Neural crest cell (in vitro differentiated cells): ENCODE measurements around the gene RAC2. TPM values are rescaled to one million over a fixed set of nuclear protein-coding genes. Genes with fewer than 3 reads are reported as not detected.
"Not testable (repeated sequence)": the region's sequence is repeated elsewhere in the genome, so short reads cannot be mapped to it uniquely, and the experiment has no call there.

Experiments used
- DNase-seq: peaks from one replicate; pipeline ENCODE4 v3.0.0; 2021; ENCODE audit warnings: low read depth, mixed read lengths, low spot score
- H3K27ac Mint-ChIP-seq: one replicate; pipeline ENCODE4 v1.8.0; 2021; ENCODE audit warnings: mild to moderate bottlenecking, mixed read lengths; ENCODE audit not compliant: unreplicated experiment
- H3K27me3 Mint-ChIP-seq: 2 replicates; pipeline ENCODE4 v1.8.0; 2021; ENCODE audit warnings: low read depth, mild to moderate bottlenecking, mixed read lengths
- H3K36me3 Mint-ChIP-seq: 2 replicates; pipeline ENCODE4 v1.8.0; 2021; ENCODE audit warnings: low read depth, mild to moderate bottlenecking, mixed read lengths
- H3K4me1 Mint-ChIP-seq: 2 replicates; pipeline ENCODE4 v1.8.0; 2021; ENCODE audit warnings: mixed read lengths
- H3K4me3 Mint-ChIP-seq: one replicate; pipeline ENCODE4 v1.8.0; 2021; ENCODE audit warnings: mild to moderate bottlenecking, mixed read lengths
- H3K9me3 Mint-ChIP-seq: 2 replicates; pipeline ENCODE4 v1.8.0; 2021; ENCODE audit warnings: mixed read lengths
- CTCF ChIP-seq: fragments of 200-600 bp; sonication (generic); conservative IDR thresholded peaks from 2 replicates; pipeline ENCODE4 v1.5.0; 2021; ENCODE audit warnings: antibody characterized with exemption, mild to moderate bottlenecking
- total RNA-seq: library from RNA; stranded (reverse); gene quantifications from 2 replicates; pipeline ENCODE4 v1.2.1, GENCODE V29; 2021

The RAC2 gene
- total RNA-seq, 1 donor from 2014 or later, result 0.21 TPM

DNA sequence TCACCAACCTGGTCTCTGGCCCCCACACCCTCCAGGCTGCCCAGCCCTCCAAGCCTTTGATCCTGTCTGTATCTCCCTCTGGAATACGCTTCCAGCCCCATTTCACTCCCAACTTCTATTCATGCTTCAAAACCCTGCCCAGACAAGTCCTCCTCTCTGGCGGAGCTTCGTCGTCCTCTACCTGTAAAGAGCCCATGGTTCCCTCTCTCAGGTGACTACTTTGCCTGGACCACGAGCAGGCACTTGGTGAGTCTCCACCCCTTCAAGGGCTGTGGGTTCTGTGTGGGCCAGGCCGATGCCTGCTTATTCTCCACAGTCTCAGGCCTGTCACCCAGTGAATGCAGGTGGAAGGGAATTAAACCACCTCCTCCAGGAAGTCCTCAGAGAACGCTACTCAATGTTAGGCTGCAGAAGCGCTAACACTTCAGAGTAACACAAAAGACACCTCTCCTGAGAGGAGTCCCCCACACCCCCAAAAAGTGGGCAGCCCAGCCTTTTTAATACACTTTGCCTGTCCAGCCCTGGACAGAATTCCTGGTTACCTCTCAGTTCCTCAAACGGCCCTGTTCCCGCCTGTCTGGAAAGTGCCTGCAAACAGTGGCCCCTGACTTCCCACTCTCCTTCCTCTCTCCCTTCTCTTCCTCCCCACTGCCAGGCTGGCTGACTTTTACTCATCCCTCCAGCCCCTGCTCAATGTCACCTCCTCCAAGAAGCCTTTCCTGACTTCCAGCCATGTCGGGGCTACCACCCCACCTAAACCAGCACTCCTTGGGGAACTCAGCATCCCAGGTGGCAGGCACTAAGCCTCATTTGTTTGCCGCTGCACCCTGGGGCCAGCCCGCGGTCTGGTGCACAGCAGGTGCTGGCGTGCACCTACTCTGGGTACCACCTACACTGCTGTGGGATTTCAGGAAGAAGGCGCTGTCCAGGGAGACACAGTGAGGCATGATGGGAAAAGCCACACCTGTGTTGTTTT is 9.0 kb downstream of the RAC2 start:
- TF ChIP-seq CTCF, result no peak
- Mint-ChIP-seq H3K4me3 (no peak overlapping the region), H3K4me1 (no peaks in the 10 kb centered on the region), H3K36me3 (no peaks in the 10 kb centered on the region), H3K9me3 (no peaks in the 10 kb centered on the region), H3K27ac (no peak overlapping the region), H3K27me3 (no peaks in the 10 kb centered on the region)
- DNase-seq, result no peak

- Mint-ChIP-seq H3K36me3 (no peaks in the 10 kb centered on the region), H3K4me1 (no peaks in the 10 kb centered on the region), H3K27ac (no peak overlapping the region), H3K27me3 (no peaks in the 10 kb centered on the region), H3K9me3 (no peaks in the 10 kb centered on the region), H3K4me3 (no peak overlapping the region)
- no peak for TF ChIP-seq CTCF
- DNase-seq, result no peak
Measured at GRCh38 chr22:37233751-37234631, 10.1 kb downstream of the RAC2 start.

DNA sequence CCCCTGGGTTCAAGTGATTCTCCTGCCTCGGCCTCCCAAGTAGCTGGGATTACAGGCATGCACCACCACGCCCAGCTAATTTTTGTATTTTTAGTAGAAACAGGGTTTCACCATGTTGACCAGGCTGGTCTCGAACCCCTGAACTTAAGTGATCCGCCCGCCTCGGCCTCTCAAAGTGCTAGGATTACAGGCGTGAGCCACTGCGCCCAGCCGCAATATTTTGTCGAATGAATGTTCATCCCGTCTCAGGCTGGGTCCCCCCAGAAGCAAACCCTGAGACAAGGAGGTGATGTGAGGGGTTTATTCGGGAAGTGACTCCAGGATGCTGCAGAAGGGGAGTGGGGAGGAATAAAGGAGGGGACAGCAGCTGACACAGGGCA is 10.7 kb downstream of the RAC2 start:
- H3K27ac Mint-ChIP-seq, result not testable (repeated sequence)

GRCh38 chr22:37232140-37232998 is 11.7 kb downstream of the RAC2 start:
- no peaks in the 10 kb centered on the region for H3K27me3 Mint-ChIP-seq
- H3K9me3 Mint-ChIP-seq, result no peaks in the 10 kb centered on the region
- no peak overlapping the region for H3K4me3 Mint-ChIP-seq
- no peak for DNase-seq
- H3K36me3 Mint-ChIP-seq, result no peaks in the 10 kb centered on the region
- H3K27ac Mint-ChIP-seq, result no peak overlapping the region
- H3K4me1 Mint-ChIP-seq, result no peaks in the 10 kb centered on the region
- no peak for TF ChIP-seq CTCF

More for the DNA sequence above, 10.7 kb downstream of the RAC2 start:
- H3K9me3 Mint-ChIP-seq, H3K4me3 Mint-ChIP-seq, H3K36me3 Mint-ChIP-seq, DNase-seq, H3K4me1 Mint-ChIP-seq, H3K27me3 Mint-ChIP-seq: not testable (repeated sequence)

- no peaks in the 10 kb centered on the region for H3K27me3 Mint-ChIP-seq
- no peak for TF ChIP-seq CTCF
- H3K4me1 Mint-ChIP-seq, result no peaks in the 10 kb centered on the region
- no peak for DNase-seq
- H3K27ac Mint-ChIP-seq, result peak overlapping the region; percentile 57
- no peaks in the 10 kb centered on the region for H3K9me3 Mint-ChIP-seq
- H3K4me3 Mint-ChIP-seq, result no peak overlapping the region
- H3K36me3 Mint-ChIP-seq, result no peaks in the 10 kb centered on the region
Measured at GRCh38 chr22:37231406-37232139, 12.5 kb downstream of the RAC2 start.
